ENCODE measurements around the gene CAPN3.

DNA sequence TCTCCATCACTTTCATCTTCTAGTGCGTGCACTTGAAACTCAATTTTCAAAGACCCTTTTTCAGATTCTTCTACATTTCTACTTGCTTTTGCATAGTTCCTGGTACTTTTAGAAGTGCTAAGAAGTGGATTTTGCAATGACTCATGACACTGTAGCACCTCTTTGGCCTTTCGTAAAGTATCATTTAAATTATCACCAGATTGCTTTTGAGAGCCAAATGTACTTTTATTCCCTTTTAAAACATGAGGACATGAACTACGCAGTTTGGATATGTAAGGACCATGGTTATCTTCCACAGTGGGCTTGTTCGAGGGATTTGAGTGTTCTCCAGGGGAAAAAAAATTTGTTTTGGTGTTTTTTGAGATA is 91.1 kb downstream of the CAPN3 start:
- TF ChIP-seq CTCF (IDR thresholded peaks at IDR 0.05 in 4 of 5, conservative IDR thresholded peaks at IDR 0.05 in 1 of 5) (no peak), POLR2A (IDR thresholded peaks at IDR 0.05) (no peak)
